GM18517 (cell line): Measurements from ENCODE around the gene CLEC2L.

Source experiments
- ATAC-seq: cut with Tn5 transposase; IDR thresholded peaks from one replicate; pipeline ENCODE4 v1.9.1; 2021; ENCODE audit warnings: mild to moderate bottlenecking, moderate library complexity; ENCODE audit not compliant: unreplicated experiment

Gene CLEC2L

DNA sequence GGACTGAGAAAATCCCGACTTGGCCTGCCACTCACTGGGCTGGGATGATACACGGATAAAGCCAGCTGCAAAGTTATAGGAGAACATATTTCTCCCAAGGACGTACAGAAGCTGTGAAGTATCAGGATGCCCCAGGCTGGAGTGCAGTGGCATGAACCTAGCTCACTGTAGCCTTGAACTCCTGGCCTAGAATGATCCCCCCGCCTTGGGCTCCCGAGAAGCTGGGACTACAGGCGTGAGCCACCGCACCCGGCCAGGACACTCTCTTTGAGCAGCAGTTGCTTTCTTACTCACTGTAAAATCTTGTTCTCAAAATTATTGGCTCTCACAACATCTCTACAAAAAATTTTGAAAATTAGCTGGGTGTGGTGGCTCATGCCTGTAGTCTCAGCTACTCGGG lies 50.4 kb downstream of the CLEC2L start:
- no peak for ATAC-seq

DNA sequence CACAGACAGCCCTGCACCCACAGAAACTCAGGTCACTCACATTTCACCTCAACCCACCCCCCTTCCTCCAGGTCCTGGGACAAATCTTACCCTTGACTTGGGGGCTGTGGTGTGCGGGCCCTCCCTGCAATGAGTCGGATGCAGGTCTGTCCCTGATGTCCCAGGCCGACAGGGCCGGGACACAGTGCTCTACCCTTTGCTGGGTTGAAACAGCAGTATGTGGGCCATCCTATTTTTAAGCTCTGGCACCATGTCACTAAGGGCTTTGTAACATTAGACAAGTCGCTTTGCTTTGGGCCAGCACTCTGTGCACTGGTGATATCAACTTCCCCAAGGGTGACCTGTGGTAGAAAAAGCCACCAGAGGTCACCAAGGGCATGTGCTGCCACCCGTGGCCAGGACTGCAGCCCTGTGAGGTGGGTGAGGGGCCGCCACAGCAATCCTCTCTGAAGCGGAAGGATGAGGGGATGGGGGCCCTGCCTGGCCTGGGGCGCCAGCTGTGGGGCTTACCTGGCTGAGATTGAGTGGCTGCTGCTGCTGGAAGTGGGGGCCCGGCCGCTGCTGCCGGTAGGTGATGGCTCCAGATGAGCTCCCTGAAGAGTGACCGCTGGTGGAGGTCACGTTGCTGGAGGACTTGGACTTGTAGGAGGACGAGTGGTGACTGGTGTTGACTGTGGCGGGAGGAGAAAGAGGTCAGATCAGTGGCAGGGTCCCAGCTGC lies 51.3 kb downstream of the CLEC2L start:
- no peak for ATAC-seq

DNA sequence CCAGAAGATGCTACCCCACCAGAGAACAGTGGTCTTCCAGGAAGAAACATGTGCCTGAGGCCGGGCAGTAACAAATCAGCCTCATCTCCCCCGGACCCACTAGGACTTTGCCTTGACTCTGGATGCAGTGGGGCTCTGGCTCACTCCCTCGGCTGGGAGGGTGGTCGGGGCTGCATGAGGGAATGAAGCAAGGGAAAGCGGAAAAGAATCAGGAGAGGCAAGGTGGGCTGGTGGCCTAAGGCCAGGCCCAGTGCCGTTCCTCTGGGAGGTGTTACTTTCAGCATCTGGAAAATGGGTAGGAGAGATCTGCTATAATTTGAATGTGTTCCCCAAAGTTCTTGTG lies 51.8 kb downstream of the CLEC2L start:
- no peak for ATAC-seq

DNA sequence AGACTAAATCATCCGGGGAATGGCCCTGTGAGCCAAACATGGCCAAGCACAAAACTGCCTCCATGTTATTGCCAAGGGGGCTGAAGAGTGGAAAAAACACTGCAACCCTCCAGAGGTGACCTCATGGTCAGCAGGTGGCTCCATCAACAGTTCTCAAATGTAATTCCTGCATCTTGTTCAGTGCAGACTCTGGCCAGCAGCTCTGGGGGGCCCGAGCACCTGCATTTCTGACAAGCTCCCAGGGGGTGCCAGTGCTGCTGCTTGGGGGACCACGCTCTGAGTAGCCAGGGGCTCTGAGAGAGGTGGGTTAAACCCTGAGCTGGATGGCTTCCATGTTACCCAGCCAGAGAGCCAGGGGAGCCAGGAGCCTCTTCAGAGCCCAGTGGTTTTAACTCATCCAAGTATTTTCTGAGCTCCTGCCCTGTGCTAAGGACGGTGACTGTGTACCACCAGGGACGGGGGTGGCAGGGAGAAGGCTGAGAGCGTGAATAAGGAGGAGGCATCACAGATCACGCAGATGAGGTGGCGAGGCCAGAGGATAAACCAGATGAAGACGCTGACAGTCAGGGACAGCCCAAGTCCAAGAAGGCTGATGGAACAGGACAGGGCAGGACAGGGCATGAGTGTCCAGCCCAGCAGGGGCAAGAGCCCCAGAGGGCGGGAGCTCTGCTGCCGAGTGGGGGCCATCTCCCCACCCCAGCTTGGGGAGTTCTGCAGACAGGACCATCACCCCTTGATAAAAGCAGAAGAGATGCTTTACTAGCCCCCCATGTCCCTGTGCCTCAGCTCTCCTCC lies 52.9 kb downstream of the CLEC2L start:
- ATAC-seq: no peak

DNA sequence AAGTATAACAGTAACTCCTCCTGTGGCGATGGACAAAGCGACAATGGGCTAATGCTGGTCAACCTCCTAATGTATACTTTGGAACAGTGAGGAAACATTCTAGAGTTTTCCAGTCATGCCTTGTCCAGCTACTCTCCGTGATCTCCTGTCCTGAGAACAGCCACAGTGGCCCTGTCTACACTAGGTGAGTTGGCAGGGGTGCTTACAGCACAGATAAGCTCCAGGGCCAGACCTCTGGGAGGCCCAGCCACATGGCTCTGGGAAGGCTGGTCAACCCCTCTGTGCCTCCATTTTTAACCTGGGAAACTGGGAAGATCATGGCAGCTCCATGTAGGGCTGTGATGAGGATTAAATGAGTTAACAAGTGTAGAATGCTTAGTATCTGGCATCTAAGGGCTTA lies 57.0 kb downstream of the CLEC2L start:
- no peak for ATAC-seq

DNA sequence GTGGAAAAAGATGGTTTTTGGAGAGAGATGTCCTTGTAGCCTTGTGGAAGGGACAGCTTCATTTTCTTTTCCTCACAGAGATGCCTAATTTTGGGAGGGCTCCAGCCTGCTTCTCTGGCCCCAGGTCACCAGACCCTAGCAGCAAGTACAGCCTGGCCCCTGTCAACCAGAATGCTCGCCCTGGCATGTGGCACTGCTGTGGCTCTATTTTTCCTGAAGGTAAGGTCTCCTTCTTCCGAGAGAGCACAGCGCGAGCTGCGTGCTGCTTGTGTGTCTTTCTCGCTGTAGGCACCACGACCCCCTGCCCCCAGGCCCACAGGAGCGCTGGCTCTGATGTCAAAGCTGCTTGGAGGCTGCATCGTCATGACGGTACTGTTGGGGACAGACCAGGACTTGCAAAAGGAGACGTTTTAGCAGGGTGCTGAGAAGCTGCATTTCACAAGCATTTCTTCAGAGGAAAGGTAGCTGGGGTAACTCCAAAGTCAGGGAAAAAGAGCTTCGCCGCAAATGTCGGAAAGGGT lies 58.7 kb downstream of the CLEC2L start:
- ATAC-seq: no peak

DNA sequence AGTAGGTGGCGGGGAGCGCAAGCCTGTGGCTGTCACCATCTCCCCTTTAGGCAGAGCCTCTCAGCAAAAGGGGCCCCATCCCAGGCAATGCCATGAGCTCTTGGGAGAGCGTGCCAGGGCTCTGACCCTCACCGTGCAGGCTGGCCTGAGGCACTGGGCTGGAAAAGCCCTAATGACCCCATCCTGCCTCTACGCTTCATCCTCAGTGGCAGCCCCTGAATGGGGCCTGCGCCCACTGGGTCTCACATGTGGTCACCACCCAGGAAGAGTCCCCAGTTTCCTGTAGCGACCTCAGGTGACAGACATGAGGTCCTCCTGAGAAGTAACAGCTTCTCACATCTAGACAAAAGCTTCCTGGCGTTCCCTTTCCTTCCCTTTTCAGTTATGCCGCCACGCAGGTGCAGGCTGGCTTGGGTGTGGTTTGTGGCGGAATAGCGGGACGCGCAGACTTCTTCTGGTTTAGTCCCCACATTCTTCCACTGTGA lies 59.2 kb downstream of the CLEC2L start:
- no peak for ATAC-seq

DNA sequence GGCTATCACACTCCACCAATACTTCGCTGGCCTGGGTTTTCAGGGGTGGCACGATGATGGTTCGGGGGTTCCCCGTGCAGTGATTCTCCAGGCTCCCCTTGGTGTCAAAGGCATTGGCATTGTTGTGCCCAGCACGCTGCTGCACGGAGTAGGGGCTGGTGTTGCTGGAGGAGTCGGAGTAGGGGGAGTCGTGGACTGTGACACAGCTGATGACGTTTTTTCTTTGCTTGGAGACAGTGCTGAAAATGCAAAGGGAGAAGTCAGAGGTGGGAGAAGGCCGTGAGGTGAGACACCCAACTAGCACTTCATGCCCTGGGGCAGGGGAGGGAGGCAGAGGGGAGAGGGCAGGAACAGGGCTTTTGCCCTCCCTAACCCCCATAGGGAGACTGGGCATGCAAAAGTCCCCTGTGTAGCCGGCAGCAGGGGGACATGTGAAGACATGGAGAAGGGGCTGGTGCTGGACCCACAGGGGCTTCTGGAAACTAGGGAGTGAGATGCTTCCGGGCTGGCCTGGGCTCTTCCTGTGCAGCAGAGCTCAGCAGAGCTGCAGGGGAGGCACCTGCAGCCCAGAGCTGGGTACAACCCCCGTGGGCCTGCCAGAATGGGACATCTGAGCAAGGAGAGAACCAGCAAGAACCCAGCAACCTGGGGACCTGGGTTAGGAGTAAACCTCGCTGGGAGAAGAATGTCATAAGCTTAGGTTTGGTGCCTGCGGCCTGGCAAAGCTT lies 60.5 kb downstream of the CLEC2L start:
- no peak for ATAC-seq

DNA sequence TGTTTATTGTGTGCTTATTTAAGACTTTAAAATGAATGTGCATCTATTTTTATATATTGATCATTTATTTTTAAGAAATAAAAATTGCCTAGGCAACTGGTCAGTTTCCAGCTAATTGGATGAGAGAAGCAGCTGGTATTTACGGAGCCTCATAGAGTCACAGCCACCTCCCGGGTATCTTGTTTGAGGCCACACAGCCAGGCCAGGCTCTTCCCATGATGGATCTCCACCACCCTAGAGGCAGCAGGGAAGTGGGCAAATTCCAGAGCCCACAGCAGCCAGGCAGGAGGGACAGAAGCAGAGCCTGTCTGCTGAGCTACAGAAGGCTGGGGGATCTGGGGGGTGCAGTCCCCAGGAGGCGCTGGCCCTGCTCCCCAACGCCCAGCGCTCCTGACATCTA lies 61.6 kb downstream of the CLEC2L start:
- ATAC-seq: no peak

DNA sequence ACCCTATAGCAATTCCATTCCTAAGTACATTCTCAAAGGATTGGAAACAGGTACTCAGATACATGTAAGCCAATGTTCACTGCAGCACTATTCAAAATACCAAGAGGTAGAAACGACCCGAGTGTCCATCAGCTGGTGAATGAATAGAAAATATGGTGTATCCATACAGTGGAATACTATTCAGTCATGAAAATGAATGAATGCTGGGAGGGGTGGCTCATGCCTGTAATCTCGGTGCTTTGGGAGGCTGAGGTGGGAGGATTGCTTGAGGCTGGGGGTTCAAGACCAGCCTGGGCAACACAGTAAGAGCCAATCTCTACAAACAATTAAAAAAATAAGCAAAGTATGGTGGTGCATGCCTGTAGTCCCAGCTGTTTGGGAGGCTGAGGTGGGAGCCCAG lies 62.8 kb downstream of the CLEC2L start:
- ATAC-seq: no peak

DNA sequence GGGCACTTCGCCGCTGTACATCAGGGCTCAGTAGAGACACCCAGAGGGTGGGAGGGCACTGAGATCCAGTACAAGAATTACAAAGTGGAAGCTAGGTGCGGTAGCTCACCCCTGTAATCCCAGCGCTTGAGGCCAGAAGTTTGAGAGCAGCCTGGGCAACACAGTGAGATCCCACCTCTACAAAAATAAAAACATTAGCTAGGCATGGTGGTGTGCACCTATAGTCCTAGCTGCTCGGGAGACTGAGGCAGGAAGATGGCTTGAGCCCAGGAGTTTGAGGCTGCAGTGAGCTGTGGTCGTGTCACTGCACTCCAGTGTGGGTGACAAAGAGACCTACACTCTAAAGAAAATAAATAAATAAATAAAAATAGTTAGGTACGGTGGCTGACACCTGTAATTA lies 64.0 kb downstream of the CLEC2L start:
- no peak for ATAC-seq

DNA sequence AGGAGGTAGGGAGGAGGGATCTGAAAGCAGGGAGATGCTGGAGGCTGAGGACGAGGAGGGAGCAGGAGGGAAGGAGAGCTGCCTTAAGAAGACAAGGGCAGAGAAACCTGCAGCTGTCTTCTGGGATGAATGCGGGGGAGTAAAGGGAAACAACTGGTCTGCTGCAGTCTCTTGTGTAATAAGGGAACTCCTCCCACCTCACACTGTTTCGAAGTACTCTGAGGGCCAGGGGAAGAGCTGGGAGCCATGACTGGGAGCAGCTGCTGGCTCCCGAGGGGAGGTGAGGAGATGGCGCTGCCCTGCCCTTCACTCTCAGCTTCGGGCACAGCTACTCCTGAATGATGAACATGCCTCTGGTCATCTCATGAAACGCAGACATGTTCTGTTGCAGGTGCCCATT lies 65.1 kb downstream of the CLEC2L start:
- no peak for ATAC-seq

DNA sequence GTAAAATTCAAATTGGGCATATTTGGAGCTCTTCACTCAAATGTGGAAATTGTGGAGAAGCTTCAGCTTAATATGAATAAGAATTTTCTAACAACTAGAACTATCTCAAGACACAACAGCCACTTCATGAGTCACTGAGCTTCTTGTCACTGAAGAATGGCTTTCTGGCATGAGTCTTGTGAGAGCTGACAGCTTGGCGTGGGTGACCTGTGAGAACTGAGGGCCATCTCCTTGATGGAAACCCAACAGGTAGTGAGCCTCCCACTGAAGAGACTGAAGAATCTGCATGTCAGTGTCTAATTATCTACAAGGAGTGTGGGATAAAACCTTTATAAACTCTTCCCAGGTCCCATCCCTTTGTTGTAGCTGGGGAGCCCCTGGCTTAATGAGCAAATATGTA lies 66.0 kb downstream of the CLEC2L start:
- ATAC-seq: no peak

DNA sequence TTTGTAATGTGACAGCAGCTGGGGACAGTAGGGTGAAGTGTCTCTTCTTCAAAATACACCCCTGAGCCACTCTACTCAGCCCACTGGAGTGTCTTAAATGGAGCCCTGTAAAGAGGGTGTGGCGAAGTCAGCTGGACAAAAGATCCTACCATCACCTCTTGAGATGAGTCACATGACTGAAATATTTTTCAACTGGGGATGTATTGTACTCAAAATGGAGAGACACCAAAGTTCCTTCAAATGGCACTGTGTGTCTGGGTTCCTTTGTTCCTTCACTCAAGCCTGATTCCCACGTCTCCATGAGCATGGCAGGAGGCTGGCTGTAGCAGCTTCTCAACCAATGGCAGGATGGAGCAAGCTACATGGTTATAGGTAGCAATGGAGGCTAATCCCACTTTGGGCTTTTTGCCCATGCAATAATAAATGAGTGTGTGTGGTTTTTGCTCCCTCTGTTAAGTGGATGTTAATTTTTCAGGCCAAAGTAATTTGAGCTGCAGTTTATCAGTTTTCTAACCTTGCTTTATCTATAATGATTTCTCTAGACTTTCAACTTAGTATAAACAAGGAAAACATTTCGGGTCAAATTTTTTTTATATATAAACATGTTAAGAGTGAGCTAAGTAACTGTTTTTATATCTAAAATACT lies 68.2 kb downstream of the CLEC2L start:
- no peak for ATAC-seq

DNA sequence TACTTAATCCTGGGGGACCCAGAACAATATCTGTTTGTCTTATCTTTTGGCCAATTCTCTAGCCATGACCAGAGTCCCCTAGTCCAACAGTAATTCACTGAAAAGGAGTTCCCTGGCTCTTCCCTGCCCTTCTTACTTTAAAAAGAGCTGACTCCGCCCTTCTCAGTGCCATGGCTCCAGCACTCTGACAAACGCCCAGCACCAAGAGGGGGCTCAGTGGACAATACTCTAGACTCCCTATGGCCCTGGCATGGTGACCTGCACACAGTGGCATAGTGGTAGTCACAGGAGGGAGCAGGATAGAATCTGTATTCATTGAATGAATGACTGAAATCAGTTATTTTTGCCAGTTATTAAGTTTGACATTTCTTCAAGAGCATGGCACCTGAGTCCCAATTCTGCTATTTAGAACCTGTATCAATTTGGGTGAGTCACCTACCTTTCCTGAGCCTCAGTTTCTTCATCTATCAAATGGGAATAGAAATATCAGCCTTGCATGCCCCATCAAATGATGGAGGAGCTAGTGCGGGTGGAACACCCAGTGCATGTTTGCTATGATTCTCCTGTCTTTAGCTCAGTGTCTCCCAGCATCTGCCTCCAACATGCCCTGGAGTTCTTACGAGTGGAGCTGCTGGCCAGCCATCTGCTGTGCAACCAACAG lies 69.4 kb downstream of the CLEC2L start:
- ATAC-seq: no peak

DNA sequence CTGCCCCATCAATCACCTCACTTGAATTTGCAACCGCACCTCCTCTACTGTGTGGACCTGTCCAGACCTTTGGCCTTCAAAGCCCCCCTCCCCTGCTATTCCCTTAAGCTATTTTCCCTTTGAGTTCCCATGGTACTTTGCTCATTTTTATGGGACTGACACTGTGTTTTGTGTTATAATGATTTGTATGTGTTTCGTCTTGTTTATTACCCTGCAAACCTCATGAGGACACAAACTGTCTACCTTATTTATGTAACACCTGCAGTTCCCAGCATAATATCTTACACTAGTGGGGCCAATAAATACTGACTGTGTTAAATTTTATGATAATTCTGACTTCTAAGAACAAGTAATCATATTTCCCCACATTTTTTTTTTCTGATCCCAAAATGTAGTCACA lies 70.6 kb downstream of the CLEC2L start:
- ATAC-seq: no peak
